GM18502 (cell line): ENCODE results near the gene NPHP3.

Source experiments
- ATAC-seq: cut with Tn5 transposase; IDR thresholded peaks from one replicate; pipeline ENCODE4 v1.9.1; 2021; ENCODE audit warnings: mild to moderate bottlenecking; ENCODE audit not compliant: unreplicated experiment, poor library complexity

NPHP3 gene

GRCh38 chr3:132709761-132710160, 12.4 kb downstream of the NPHP3 start:
- ATAC-seq, result no peak

- ATAC-seq, result no peak
Measured at GRCh38 chr3:132703733-132704132, 18.5 kb downstream of the NPHP3 start.

GRCh38 chr3:132695422-132695821, 26.8 kb downstream of the NPHP3 start:
- no peak for ATAC-seq

GRCh38 chr3:132694991-132695390, 27.2 kb downstream of the NPHP3 start:
- ATAC-seq, result no peak

DNA sequence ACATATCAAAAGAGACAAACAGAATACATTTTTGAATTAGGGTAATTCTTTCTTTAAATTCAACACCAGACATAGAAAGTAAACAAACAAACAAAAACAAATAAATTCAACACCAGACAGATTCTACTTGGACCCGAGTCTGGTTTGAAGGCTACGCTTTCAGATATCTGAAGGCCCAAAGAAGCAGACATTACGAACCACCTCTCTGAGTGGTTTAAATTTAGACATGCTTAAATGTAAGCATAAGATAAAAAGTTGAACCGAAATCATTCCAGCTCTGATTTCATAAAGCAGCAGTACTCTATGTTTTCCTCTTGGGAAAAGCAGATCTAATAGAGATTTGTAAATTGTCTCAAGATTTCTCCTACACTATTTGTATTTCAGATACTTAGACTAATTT, 32.2 kb downstream of the NPHP3 start:
- ATAC-seq, result no peak

DNA sequence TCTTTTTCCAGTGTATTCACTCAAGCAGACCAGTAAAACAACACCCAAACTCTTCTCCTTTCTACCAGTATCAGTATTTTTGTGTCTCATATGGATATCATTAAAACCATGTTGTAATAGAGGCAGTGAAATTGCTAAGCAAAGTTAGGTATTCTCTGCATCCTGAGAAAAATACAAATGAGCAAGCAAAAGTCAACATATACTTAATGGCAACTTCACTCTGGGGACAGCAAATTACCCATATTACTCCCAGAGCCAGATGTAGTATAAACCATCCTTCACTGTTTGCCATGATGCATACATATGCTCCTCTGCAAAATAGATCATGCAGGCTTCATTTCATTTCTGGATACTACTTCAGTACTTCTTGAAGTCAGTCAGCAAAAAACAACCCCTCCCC, 40.0 kb downstream of the NPHP3 start:
- ATAC-seq, result no peak

GRCh38 chr3:132681421-132681820, 40.8 kb downstream of the NPHP3 start:
- no peak for ATAC-seq

DNA sequence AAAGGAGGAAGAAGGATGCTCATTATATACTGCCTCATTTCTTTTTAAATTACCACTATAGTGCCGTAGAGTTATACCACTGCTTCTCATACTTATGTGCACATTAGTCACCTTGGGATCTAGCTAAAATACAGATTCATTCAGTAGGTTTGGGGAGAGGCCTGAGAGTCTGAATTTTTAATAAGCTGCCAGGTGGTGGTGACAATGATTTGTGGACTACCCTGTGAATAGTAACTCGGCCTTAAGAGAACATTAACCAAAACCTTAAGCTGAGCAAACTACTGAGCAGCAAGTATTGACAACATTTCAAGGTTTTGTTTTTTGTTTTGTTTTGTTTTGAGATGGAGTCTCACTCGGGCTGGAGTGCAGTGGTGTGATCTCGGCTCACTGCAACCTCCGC, 42.3 kb downstream of the NPHP3 start:
- no peak for ATAC-seq

DNA sequence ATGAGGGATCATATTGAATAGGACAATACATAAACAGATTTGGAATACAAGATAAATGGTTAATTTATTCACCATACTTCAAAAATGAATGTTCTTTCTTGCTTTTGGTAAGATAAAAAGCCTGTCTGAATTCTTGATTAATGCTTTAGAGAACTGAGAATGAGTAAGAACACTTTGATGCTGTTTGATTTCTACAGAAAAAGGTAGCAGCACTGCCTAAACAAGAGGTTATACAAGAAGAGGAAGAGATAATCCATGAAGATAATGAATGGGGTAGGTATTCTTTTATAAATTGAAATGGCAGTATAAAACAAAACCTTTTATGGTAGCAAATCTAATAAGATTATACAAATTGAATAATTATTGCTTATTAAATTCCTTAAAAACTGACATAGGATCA, 46.8 kb downstream of the NPHP3 start:
- ATAC-seq, result no peak

GRCh38 chr3:132669256-132669777, 52.9 kb downstream of the NPHP3 start:
- no peak for ATAC-seq

- no peak for ATAC-seq
Measured at GRCh38 chr3:132665230-132665745, 56.9 kb downstream of the NPHP3 start.

DNA sequence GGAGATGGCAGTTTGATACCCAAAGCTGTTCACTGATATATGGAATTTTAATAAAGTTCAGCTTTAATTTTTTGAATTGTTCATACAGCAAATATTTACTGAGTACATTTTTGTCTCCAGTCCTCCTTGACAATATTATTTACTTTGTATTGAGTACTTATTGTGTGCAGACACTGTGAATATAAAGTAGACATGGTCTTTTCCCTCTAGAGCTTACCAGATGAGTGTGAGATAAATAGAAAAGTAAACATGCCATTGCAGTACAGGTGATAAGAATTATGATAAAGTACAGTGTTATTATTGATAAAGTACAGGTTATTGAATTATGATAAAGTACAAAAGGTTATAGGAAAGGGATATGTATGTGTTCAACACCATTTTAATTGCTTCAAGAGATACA, 60.0 kb downstream of the NPHP3 start:
- no peak for ATAC-seq

GRCh38 chr3:132661101-132661500, 61.1 kb downstream of the NPHP3 start:
- no peak for ATAC-seq

GRCh38 chr3:132660811-132661070, 61.5 kb downstream of the NPHP3 start:
- ATAC-seq, result no peak

DNA sequence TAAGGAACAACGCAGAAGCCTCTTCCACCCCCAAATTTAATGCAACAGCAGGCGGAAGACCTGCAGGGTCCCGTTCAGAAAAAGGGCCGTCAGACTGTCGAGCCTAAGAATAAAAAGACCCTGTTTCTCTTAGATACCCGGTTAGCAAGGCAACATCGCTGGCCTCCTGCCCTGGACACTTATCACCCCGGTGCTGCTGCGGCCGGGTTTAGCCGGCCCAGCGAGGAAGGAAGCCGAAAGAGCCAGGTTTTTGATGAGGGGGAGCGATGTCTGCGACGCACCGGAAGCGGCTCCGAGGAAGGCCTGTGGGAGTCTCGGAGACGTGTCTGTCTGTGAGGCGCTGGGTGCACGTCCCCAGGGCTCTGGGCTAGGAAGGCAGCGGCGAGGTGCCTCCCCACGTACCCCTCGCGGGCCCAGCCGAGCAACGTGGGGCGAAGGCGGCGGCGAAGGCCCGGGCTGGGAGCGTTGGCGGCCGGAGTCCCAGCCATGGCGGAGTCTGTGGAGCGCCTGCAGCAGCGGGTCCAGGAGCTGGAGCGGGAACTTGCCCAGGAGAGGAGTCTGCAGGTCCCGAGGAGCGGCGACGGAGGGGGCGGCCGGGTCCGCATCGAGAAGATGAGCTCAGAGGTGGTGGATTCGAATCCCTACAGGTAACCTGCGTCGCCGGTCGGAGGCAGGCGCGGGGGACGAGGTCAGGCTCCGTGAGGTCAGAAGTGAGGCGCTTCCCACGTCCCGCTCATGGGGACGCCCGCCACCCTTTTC, 62.0 kb downstream of the NPHP3 start, which contains the start of gene UBA5:
Gene UBA5 (plus strand): TSS at position 278 of the 759 bp plus-strand sequence. CDS start 209 bp downstream, at position 487.
- ATAC-seq, result peak; percentile 78

DNA sequence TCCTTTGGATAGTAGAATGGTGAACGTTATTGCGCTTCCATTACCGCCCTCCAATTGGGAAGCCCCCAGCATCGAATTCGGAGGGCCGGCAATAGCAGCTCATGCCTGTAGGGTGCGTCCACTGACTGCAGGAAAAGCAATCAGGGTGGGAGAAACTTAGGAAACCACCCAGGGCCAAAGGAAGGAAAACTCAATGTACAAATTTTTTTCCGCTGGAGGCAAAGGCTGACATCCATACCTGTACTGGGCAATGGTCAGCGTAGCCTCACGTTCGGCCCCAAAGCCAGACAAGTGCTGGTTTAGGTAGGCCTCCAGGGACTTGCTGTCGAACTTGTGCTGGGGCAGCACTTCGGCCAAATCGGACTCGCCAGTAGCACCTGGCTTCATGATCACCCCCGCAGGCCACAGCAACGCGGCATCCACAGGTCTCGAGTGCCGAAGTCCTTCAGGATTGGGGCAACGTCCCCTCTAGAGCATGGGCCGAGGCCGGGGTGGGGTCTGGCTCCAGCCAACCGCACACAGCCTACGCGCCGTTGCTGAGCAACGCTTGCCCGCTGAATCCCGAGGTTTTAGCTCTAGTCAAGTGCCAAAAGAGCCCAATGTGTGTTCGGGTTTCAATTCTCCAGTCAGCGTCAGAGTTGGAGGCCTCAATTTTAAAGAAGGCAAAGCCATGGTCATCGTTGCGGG, 62.7 kb downstream of the NPHP3 start, which contains the start of gene ACAD11:
Gene ACAD11 (minus strand): TSS at position 445 of the 687 bp plus-strand sequence. CDS start 58 bp downstream, at position 387.
- peak; percentile 62 for ATAC-seq

DNA sequence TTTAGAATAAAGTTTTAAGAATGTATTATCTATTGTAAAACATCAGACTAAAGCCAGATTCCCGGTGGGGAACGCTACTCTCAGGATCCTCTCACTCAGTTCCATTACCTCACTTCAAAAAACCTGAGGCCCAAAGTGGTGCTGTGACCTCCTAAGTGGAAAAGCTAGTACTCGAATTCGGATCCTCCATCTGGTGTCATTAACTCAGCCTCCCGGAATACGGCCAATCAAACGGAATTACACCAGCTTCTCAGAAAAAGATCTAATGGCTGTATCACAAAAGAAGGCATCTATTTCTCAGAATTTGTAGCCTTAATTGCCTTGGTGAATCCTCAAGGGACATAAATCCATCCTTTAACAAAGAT, 63.2 kb downstream of the NPHP3 start:
- no peak for ATAC-seq

GRCh38 chr3:132657869-132658747, 64.1 kb downstream of the NPHP3 start:
- no peak for ATAC-seq

- ATAC-seq, result no peak
Measured at GRCh38 chr3:132655471-132655870, 66.7 kb downstream of the NPHP3 start.

- ATAC-seq, result no peak
Measured at GRCh38 chr3:132654721-132655120, 67.5 kb downstream of the NPHP3 start.

DNA sequence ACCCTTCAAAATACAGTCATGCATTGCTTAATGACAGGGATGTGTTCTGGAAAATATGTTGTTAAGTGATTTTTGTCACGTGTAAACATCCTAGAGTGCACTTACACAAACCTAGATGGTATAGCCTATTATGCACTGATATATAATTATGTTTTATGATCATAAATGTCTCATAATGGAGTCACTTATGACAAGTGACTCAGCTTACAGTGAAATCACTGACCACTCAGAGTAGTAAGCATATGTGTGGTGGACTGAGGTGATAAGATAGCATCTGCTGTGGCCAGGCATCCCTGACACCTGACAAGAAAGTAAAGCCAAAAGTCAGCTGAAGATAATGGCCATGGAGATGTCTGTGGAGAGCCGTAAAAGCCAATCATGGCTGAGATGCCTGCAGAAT, 68.0 kb downstream of the NPHP3 start:
- ATAC-seq, result no peak
